Stomach (tissue), 9 donors: ENCODE results near the gene GAB1. TPM values are rescaled to one million over a fixed set of nuclear protein-coding genes. Genes with fewer than 3 reads are reported as not detected.
A peak's percentile ranks its signal among the peaks of the same experiment; 100 is the strongest.

Source experiments
- DNase-seq, 2 donors: peaks; one replicate each; pipeline versions ENCODE4 v3.0.0 to v3.0.0-alpha.2; 2013 to 2019
- H3K27ac ChIP-seq, 5 donors: fragments of 200-600 bp in 4 of 5; sonication (generic) in 4 of 5; one replicate each; pipeline ENCODE4 v1.5.1; 2013 to 2019; ENCODE audit warnings: mild to moderate bottlenecking in 1 of 5, moderate library complexity in 1 of 5
- H3K27me3 ChIP-seq, 3 donors: fragments of 200-600 bp; sonication (generic); one replicate each; pipeline ENCODE4 v1.5.1; 2017 to 2019; ENCODE audit warnings: mixed run types in 1 of 3
- H3K36me3 ChIP-seq, 4 donors: fragments of 200-600 bp; sonication (generic); 1 replicate in 3 of 4; 2 replicates in 1 of 4; pipeline ENCODE4 v1.5.1; 2016 to 2019
- H3K4me1 ChIP-seq, 4 donors: fragments of 200-600 bp; sonication (generic); one replicate each; pipeline ENCODE4 v1.5.1; 2016 to 2019
- H3K4me3 ChIP-seq, 4 donors: fragments of 200-600 bp; sonication (generic) in 3 of 4; one replicate each; pipeline ENCODE4 v1.5.1; 2016 to 2019; ENCODE audit warnings: mild to moderate bottlenecking in 1 of 4
- H3K9me3 ChIP-seq, 4 donors: fragments of 200-600 bp; sonication (generic); one replicate each; pipeline ENCODE4 v1.5.1; 2016 to 2019
- CTCF ChIP-seq, 7 experiments: fragments of 450-650 bp in 4 of 7; fragments of 200-600 bp in 3 of 7; sonication (generic) in 3 of 7; IDR thresholded peaks; one replicate each; pipeline ENCODE4 v1.5.1; 2016 to 2019; ENCODE audit warnings: antibody characterized with exemption in 7 of 7, control low read depth in 2 of 7, mild to moderate bottlenecking in 1 of 7
- EP300 ChIP-seq: sonication (generic); formaldehyde crosslinking; IDR thresholded peaks from one replicate; pipeline ENCODE4 v1.6.1; 2017; ENCODE audit warnings: antibody characterized with exemption
- POLR2A ChIP-seq, 4 donors: fragments of 450-650 bp; IDR thresholded peaks; one replicate each; pipeline ENCODE4 v1.6.1; 2016; ENCODE audit warnings: antibody characterized with exemption in 4 of 4, control low read depth in 2 of 4, mild to moderate bottlenecking in 1 of 4, moderate library complexity in 1 of 4
- POLR2AphosphoS5 ChIP-seq, 3 donors: sonication (generic); formaldehyde crosslinking; IDR thresholded peaks; one replicate each; pipeline ENCODE4 v1.6.1; 2016; ENCODE audit warnings: antibody characterized with exemption in 3 of 3
- WGBS, 5 donors: extraction: QIAGEN DNeasy Blood & Tissue Kit in 3 of 5; methylation state at CpG; one replicate each; pipeline versions ENCODE4 v1.1.5 to v1.1.7; 2013 to 2018; 5-methylcytosine and 5-hydroxymethylcytosine counted together
- intact Hi-C: fragments of 100-400 bp; cut with DNase I; formaldehyde crosslinking; loops from one replicate; pipeline ENCODE4 v1.15.1; 2023; ENCODE audit warnings: low total_unique reads
- polyA plus RNA-seq, 3 donors: library from polyadenylated mRNA; stranded (reverse); fragments of 200-250 nt; gene quantifications; one replicate each; pipeline ENCODE4 v1.2.3, GENCODE V29; 2013
- total RNA-seq, 5 donors: library from RNA; depleted of rRNA; stranded (reverse); fragments of >200 nt; gene quantifications; one replicate each; pipeline versions ENCODE4 v1.1.0 to v1.2.3, GENCODE V29; 2014 to 2016
- donor health status: healthy with polysubstance abuse.
- donor health status: Bipolar disorder and iron deficiency.
- donor health status: healthy.

GAB1 gene
- total and polyA plus RNA-seq, 8 donors: 3.2 to 101 (median 29.0) TPM

DNA sequence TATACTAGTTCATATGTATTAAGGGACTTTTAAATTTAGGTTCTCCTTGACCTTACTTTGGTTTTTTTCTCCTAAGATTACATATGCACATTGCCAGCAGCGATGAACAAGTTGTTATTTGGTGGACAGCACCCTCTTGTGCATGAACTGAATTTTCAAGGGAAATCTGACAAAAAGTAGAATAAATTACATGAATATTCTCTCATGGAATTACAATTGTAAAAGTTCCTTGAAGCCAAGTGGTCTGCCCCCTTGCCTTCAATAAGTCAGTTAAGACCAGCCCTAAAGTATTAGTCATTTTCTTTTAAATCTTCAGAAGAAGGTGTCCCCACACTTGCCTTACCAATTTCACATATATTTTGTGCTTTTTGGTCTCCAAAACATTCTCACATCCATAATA lies 146.2 kb downstream of the GAB1 start:
- Histone ChIP-seq H3K4me3 (no peak overlapping the region), H3K4me1 (peaks cover 0 to 11% (median 3%) of the 10 kb centered on the region in 4 donors), H3K9me3 (no peaks in the 10 kb centered on the region), H3K36me3 (no peaks in the 10 kb centered on the region), H3K27me3 (no peaks in the 10 kb centered on the region), H3K27ac (no peak overlapping the region)
- WGBS, 5 donors: 0 to 11% (median 2%) methylated on average over 1 of the region's 1 CpG
- intact Hi-C loops: no loop called here
- TF ChIP-seq EP300: no peak
- no peak for TF ChIP-seq POLR2AphosphoS5 (IDR thresholded peaks at IDR 0.05)
- no peak for TF ChIP-seq POLR2A (IDR thresholded peaks at IDR 0.05)
- TF ChIP-seq CTCF (IDR thresholded peaks at IDR 0.05): peak in 4 of 7 experiments; percentile 34 to 61 (median 48)
- DNase-seq: peak in 1 of 2 donors; percentile 78

- Histone ChIP-seq H3K9me3 (no peaks in the 10 kb centered on the region), H3K4me1 (peaks cover 0 to 5% (median under 1%) of the 10 kb centered on the region in 4 donors), H3K27ac (no peak overlapping the region), H3K36me3 (no peaks in the 10 kb centered on the region), H3K27me3 (no peaks in the 10 kb centered on the region), H3K4me3 (no peak overlapping the region)
- TF ChIP-seq EP300 (no peak), POLR2A (IDR thresholded peaks at IDR 0.05) (no peak), POLR2AphosphoS5 (IDR thresholded peaks at IDR 0.05) (no peak), CTCF (IDR thresholded peaks at IDR 0.05) (no peak)
- DNase-seq: no peak
- WGBS, 5 donors: 89 to 95% (median 90%) methylated on average over 1 of the region's 1 CpG
- intact Hi-C loops: loop anchor here (5.0 kb wide), 1 partner anchor 289 kb away; no protein-coding TSS in a partner anchor
These were observed 149.6 kb downstream of the GAB1 start for GRCh38 chr4:143486314-143486713.

DNA sequence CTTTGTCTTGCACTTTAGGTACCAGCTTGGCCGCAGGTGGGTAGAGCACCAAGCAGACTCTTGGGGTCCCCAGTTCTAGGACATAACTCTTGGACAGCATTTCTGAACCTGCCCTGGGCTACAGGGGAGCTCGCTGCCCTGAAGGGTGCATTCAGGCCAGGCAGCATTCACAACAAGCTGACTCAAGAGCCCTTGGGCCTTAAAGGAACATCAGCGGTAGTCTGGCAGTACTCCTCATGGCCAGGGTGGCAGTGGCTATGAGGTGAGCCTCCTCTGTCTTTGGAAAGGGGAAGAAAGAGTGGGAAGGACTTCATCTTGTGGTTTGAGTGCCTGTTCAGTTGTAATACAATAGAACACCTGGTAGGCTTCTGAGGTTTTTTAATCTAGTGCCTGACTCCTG lies 152.0 kb downstream of the GAB1 start:
- no peaks in the 10 kb centered on the region for H3K9me3 ChIP-seq
- no peaks in the 10 kb centered on the region for H3K27me3 ChIP-seq
- TF ChIP-seq EP300: no peak
- no peak for TF ChIP-seq POLR2AphosphoS5 (IDR thresholded peaks at IDR 0.05)
- no peak for TF ChIP-seq CTCF (IDR thresholded peaks at IDR 0.05)
- TF ChIP-seq POLR2A (IDR thresholded peaks at IDR 0.05): no peak
- no peak overlapping the region for H3K27ac ChIP-seq
- H3K4me1 ChIP-seq: no peaks in the 10 kb centered on the region
- no peak overlapping the region for H3K4me3 ChIP-seq
- WGBS, 5 donors: 85 to 100% (median 92%) methylated on average over 2 to 3 of the region's 3 CpGs
- DNase-seq: no peak
- no peaks in the 10 kb centered on the region for H3K36me3 ChIP-seq
- intact Hi-C loops: loop anchor here (5.0 kb wide), 1 partner anchor 291 kb away; no protein-coding TSS in a partner anchor

DNA sequence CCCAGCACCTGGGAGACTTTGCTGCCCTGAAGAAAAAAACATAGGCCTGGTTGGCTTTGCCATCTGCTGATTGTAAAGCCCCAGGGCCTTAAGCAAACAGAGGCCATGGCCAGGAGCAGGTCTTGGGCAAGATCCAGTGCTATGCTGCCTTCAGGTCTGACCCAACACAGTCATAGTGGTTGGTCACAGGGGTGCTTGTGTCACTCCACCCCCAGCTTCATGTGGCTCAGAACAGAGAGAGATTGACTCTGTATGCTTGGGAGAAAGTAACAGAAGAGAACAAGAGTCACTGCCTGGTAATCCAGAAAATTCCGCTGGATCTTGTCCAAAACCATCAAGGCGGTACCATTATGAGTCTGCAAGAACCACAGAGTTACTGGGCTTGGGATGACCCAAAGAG lies 152.4 kb downstream of the GAB1 start:
- Histone ChIP-seq H3K4me3 (no peak overlapping the region), H3K27ac (no peak overlapping the region), H3K36me3 (no peaks in the 10 kb centered on the region), H3K9me3 (no peaks in the 10 kb centered on the region), H3K27me3 (no peaks in the 10 kb centered on the region), H3K4me1 (no peaks in the 10 kb centered on the region)
- intact Hi-C loops: loop anchor here (5.0 kb wide), 1 partner anchor 292 kb away; no protein-coding TSS in a partner anchor
- no peak for DNase-seq
- TF ChIP-seq POLR2A (IDR thresholded peaks at IDR 0.05) (no peak), POLR2AphosphoS5 (IDR thresholded peaks at IDR 0.05) (no peak), CTCF (IDR thresholded peaks at IDR 0.05) (no peak), EP300 (no peak)
- 91 to 99% (median 95%) methylated on average over 2 of the region's 2 CpGs for WGBS, 5 donors
